Small intestine (tissue), 7 donors: ENCODE results near the gene ARL15. TPM values are rescaled to one million over a fixed set of nuclear protein-coding genes. Genes with fewer than 3 reads are reported as not detected.

ENCODE experiments used
- DNase-seq, 2 donors: peaks; one replicate each; pipeline versions ENCODE4 v3.0.0 to v3.0.0-alpha.2; 2013
- FAIRE-seq: peaks from 2 replicates; lab custom pipeline; 2012; peaks lifted over from hg19 to GRCh38; lab: Jason Lieb, UNC
- H3K27ac ChIP-seq, 3 donors: one replicate each; pipeline ENCODE4 v1.5.1; 2013; ENCODE audit warnings: low read length in 2 of 3, mild to moderate bottlenecking in 2 of 3, control low read depth in 1 of 3, inconsistent platforms in 1 of 3, low read depth in 1 of 3, moderate library complexity in 1 of 3
- H3K27me3 ChIP-seq, 3 donors: one replicate each; pipeline ENCODE4 v1.6.1; 2013; ENCODE audit warnings: low read length in 3 of 3, inconsistent platforms in 1 of 3; ENCODE audit not compliant: control insufficient read depth in 3 of 3, insufficient read depth in 3 of 3
- H3K36me3 ChIP-seq, 3 donors: one replicate each; pipeline ENCODE4 v1.6.1; 2013; ENCODE audit warnings: low read length in 3 of 3, inconsistent platforms in 1 of 3, low read depth in 1 of 3, mild to moderate bottlenecking in 1 of 3, moderate library complexity in 1 of 3; ENCODE audit not compliant: control insufficient read depth in 3 of 3, insufficient read depth in 2 of 3
- H3K4me1 ChIP-seq, 3 donors: one replicate each; pipeline ENCODE4 v1.6.1; 2013; ENCODE audit warnings: low read length in 2 of 3, inconsistent platforms in 1 of 3, low read depth in 1 of 3, mild to moderate bottlenecking in 1 of 3, moderate library complexity in 1 of 3; ENCODE audit not compliant: control insufficient read depth in 3 of 3, insufficient read depth in 2 of 3
- H3K4me3 ChIP-seq, 3 donors: one replicate each; pipeline ENCODE4 v1.5.1; 2013; ENCODE audit warnings: low read length in 3 of 3, control low read depth in 1 of 3, inconsistent platforms in 1 of 3, low read depth in 1 of 3, mild to moderate bottlenecking in 1 of 3, moderate library complexity in 1 of 3
- H3K9me3 ChIP-seq, 2 donors: one replicate each; pipeline ENCODE4 v1.6.1; 2013; ENCODE audit warnings: low read depth in 1 of 2, low read length in 1 of 2; ENCODE audit not compliant: control insufficient read depth in 2 of 2, insufficient read depth in 1 of 2
- WGBS, 3 donors: extraction: QIAGEN DNeasy Blood & Tissue Kit; methylation state at CpG; one replicate each; pipeline ENCODE4 v1.1.7; 2013; 5-methylcytosine and 5-hydroxymethylcytosine counted together
- polyA plus RNA-seq, 4 donors: library from polyadenylated mRNA; stranded (reverse) in 3 of 4; unstranded in 1 of 4; fragments of 200-250 nt in 3 of 4; fragments of 120-200 nt in 1 of 4; gene quantifications; one replicate each; pipeline versions ENCODE4 v1.2.1 to v1.2.3, GENCODE V29; 2013
- donor health status: healthy with polysubstance abuse.
- donor health status: control.
- donor health status: control.
- donor health status: Bipolar disorder and iron deficiency.
- donor health status: healthy.

The ARL15 gene
- polyA plus RNA-seq, 4 donors, result 16.5 to 61.9 (median 20.5) TPM

DNA sequence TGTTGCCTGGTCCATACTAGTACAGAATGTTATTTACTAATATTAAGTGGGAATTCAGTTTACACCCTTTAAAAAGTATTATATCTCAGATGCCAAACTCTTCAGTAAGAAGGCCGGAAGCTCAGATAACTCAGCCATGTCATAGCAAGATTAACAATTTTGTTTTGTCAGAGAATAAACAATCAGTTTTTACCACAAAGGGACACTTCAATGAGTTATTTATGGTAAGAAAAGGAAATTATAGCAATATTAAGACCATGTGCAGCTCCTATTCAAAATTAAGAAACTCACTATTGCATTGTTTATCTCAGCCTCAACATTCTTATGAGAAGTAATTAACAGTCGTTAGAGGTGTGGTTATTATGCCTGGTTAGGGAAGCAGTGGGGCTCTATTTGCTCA lies 13.1 kb upstream of the ARL15 start:
- Histone ChIP-seq H3K27me3 (no peaks in the 10 kb centered on the region), H3K27ac (no peak overlapping the region), H3K36me3 (no peaks in the 10 kb centered on the region), H3K9me3 (no peaks in the 10 kb centered on the region), H3K4me3 (no peak overlapping the region), H3K4me1 (peaks cover 0 to 11% (median 0%) of the 10 kb centered on the region in 3 donors)
- FAIRE-seq (no peak), DNase-seq (no peak)
- WGBS, 3 donors, result 40 to 46% (median 42%) methylated on average over 2 of the region's 2 CpGs

- FAIRE-seq, result no peak
- H3K4me1 ChIP-seq, result peaks cover 0 to 8% (median 0%) of the 10 kb centered on the region in 3 donors
- H3K27ac ChIP-seq, result no peak overlapping the region
- whole genome bisulfite sequencing, 3 donors, result 72 to 87% (median 77%) methylated on average over 1 of the region's 1 CpG
- no peak overlapping the region for H3K4me3 ChIP-seq
- H3K36me3 ChIP-seq, result no peaks in the 10 kb centered on the region
- no peaks in the 10 kb centered on the region for H3K9me3 ChIP-seq
- H3K27me3 ChIP-seq, result no peaks in the 10 kb centered on the region
- no peak for DNase-seq
Observed at GRCh38 chr5:54320256-54320655, 9.9 kb upstream of the ARL15 start.

DNA sequence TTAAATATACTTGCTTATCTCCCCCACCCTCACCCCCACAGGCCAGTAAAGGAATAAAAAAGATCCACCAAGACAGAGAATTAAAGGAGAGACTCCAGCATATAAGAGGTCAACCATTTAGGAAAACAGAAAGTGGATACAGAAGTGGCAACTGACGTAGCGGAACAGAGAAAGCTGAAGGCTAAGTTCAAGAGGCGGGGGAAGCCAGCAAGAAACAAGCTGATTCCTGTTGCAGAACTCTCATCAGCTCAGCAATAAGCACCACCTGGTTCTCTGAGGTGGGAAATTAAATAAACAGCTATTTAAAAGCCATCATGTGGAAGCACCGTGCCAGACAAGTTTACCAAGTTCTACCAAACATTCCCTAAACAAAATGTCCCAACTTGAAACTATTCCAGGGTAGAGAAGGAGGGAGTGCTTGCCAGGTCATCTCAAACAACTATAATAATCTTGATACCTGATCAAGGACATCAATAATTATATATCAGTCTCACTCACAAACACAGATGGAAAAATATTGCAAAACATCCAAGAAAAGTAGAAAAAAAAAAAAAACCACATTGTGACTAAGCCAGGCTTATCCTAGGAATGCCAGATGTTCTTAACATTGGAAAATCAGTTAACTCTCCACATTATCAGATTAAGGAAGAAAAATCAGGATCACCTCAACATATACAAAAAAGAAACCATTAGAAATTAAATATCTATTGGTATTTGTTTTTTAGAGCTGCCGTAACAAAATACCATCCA lies 7.3 kb upstream of the ARL15 start:
- no peaks in the 10 kb centered on the region for H3K4me1 ChIP-seq
- H3K27me3 ChIP-seq, result no peaks in the 10 kb centered on the region
- H3K4me3 ChIP-seq, result no peak overlapping the region
- H3K27ac ChIP-seq, result no peak overlapping the region
- H3K36me3 ChIP-seq, result no peaks in the 10 kb centered on the region
- H3K9me3 ChIP-seq, result no peaks in the 10 kb centered on the region
- WGBS, 3 donors, result 76 to 82% (median 81%) methylated on average over 5 of the region's 5 CpGs
- no peak for DNase-seq
- no peak for FAIRE-seq

- 86 to 92% (median 87%) methylated on average over 5 of the region's 5 CpGs for WGBS, 3 donors
- no peak for FAIRE-seq
- Histone ChIP-seq H3K4me1 (no peaks in the 10 kb centered on the region), H3K27me3 (no peaks in the 10 kb centered on the region), H3K9me3 (no peaks in the 10 kb centered on the region), H3K4me3 (no peak overlapping the region), H3K36me3 (no peaks in the 10 kb centered on the region), H3K27ac (no peak overlapping the region)
- DNase-seq, result no peak
Observed at GRCh38 chr5:54315736-54316528, 5.6 kb upstream of the ARL15 start.

DNA sequence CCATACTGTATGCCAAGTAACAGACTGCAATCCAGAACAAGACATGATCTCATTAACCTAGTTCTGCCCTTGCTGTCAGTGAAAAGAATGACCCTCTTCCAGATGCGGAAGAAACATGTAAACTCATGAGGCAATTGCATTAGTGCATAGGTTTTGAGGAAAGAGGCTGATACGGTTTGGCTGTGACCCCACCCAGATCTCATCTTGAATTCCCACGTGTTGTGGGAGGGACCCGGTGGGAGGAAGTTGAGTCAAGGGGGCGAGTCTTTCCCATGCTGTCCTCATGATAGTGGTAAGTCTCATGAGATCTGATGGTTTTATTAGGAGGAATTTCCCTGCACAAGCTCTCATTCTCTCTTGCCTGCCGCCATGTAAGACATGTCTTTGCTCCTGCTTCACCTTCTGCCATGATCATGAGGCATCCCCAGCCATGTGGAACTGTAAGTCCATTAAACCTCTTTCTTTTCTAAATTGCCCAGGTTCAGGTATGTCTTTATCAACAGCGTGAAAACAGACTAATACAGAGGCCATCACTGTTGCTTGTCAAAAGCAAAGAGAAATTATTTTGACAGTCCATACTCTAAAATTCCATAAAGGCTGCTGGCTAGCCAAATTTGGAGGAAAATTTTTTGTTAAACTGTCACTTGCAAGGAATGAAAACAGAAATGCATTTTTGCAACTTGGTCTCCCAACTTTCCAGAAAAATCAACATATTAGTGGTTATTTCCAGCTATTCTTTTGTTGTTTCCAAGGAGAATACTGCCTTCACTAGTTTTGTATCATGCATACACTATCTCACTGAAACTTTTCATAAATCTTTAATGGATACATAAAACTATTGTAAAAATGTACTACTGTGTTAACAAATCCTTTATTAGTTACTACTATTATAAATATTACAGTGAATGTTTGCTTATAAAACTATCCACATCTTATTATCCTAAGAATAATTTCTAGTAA lies 3.2 kb upstream of the ARL15 start:
- WGBS, 3 donors, result 71 to 89% (median 86%) methylated on average over 7 of the region's 7 CpGs
- H3K4me1 ChIP-seq, result peaks cover 0 to 3% (median 0%) of the 10 kb centered on the region in 3 donors
- no peak overlapping the region for H3K27ac ChIP-seq
- no peaks in the 10 kb centered on the region for H3K9me3 ChIP-seq
- H3K36me3 ChIP-seq, result no peaks in the 10 kb centered on the region
- DNase-seq (no peak), FAIRE-seq (no peak)
- H3K4me3 ChIP-seq, result no peak overlapping the region
- H3K27me3 ChIP-seq, result no peaks in the 10 kb centered on the region

DNA sequence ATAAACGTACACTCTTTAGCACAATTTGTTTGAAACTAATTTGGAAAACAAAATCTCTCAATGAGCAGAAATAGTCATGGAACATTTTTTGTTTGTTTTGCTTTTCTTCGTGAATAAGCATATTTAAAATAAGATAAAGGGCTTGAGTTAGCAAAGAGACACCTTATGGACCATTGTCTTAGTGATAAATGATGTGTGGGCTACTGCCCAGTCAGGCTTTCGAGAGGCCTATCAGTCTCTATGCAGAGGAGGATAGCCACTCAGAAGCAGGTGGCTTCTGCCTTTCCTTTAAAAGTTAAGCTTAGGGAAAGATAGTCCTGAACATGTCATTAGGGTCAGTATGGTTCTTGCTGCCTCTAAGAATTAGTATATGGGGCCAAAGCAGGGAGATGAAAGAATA lies 2.1 kb upstream of the ARL15 start:
- Histone ChIP-seq H3K4me3 (no peak overlapping the region), H3K27me3 (no peaks in the 10 kb centered on the region), H3K9me3 (no peaks in the 10 kb centered on the region), H3K36me3 (no peaks in the 10 kb centered on the region), H3K4me1 (peaks cover 0 to 3% (median 0%) of the 10 kb centered on the region in 3 donors), H3K27ac (no peak overlapping the region)
- DNase-seq (no peak), FAIRE-seq (no peak)
- WGBS, 3 donors, result 79 to 87% (median 82%) methylated on average over 3 of the region's 3 CpGs

DNA sequence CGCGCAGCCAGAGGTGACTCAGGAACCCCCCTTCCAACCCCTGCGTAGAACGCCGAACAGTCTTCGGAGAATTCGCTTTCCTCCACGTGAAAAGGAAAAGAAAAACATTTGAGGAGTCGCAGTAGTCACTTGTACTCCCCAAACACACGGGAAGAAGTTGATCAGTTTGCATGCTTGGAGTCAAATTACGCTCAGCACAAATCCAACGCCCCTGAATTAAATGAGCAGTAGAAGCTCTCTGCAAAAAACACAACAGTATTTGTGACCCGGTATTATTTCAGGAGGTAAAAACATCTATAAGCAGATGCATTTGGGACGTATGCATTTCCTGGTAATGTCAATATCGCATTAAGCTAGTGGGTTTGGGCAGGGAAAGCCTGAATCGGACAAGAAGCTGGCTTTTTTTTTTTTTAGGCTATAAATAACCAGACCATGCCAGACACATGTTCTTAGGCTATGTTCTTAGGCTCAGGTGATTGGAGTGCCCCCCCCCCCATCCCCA lies 854 bp upstream of the ARL15 start:
- Histone ChIP-seq H3K4me1 (peaks cover 0 to 7% (median 3%) of the 10 kb centered on the region in 3 donors), H3K4me3 (peak overlapping the region; percentile 68 to 94 (median 94)), H3K9me3 (no peaks in the 10 kb centered on the region), H3K27me3 (no peaks in the 10 kb centered on the region), H3K27ac (peak overlapping the region in 2 of 3 donors; percentile 78 to 93), H3K36me3 (no peaks in the 10 kb centered on the region)
- 0 to 1% (median 0%) methylated on average over 16 of the region's 16 CpGs for WGBS, 3 donors
- peak in 1 of 2 donors; percentile 31 for DNase-seq
- no peak for FAIRE-seq
